CD14-positive monocyte (primary cell): ENCODE measurements around the gene CACNA1C. TPM values are rescaled to one million over a fixed set of nuclear protein-coding genes. Genes with fewer than 3 reads are reported as not detected.

Experiments
- DNase-seq, 3 donors: peaks; one replicate each; pipeline ENCODE4 v3.0.0-alpha.2; 2011 to 2022
- H2AFZ ChIP-seq: 2 replicates; pipeline ENCODE4 v1.6.0; 2012; ENCODE audit warnings: mild to moderate bottlenecking, low read depth, low read length, inconsistent platforms; ENCODE audit not compliant: insufficient read depth, poor library complexity, severe bottlenecking
- H3K27ac ChIP-seq, 2 donors: 1 replicate in 1 of 2; 2 replicates in 1 of 2; pipeline ENCODE4 v1.5.1; 2012 to 2013; ENCODE audit warnings: low read length in 2 of 2, control low read depth in 1 of 2, inconsistent platforms in 1 of 2, low read depth in 1 of 2, mild to moderate bottlenecking in 1 of 2
- H3K27me3 ChIP-seq, 2 donors: one replicate each; pipeline versions ENCODE4 v1.6.0 to v1.6.1; 2011 to 2013; ENCODE audit warnings: low read length in 2 of 2; ENCODE audit not compliant: control insufficient read depth in 2 of 2, insufficient read depth in 2 of 2
- H3K36me3 ChIP-seq, 2 donors: replicated peaks in 1 of 2; 1 replicate in 1 of 2; 2 replicates in 1 of 2; pipeline versions ENCODE4 v1.5.1 to v1.6.1; 2012 to 2013; ENCODE audit warnings: low read length in 2 of 2, control low read depth in 1 of 2, inconsistent platforms in 1 of 2, mild to moderate bottlenecking in 1 of 2; ENCODE audit not compliant: insufficient read depth in 2 of 2, control insufficient read depth in 1 of 2
- H3K4me1 ChIP-seq, 2 donors: 1 replicate in 1 of 2; 2 replicates in 1 of 2; pipeline versions ENCODE4 v1.5.1 to v1.6.1; 2012 to 2013; ENCODE audit warnings: low read length in 2 of 2, control low read depth in 1 of 2, inconsistent platforms in 1 of 2, mild to moderate bottlenecking in 1 of 2, moderate library complexity in 1 of 2; ENCODE audit not compliant: insufficient read depth in 2 of 2, control insufficient read depth in 1 of 2
- H3K4me2 ChIP-seq: replicated peaks from 2 replicates; pipeline ENCODE3; 2012; ENCODE audit warnings: low read length, moderate library complexity, mild to moderate bottlenecking; ENCODE audit not compliant: poor library complexity, severe bottlenecking; ENCODE audit errors: extremely low read depth
- H3K4me3 ChIP-seq, 3 experiments: fragments of 200-600 bp in 1 of 3; sonication (generic) in 1 of 3; replicated peaks in 1 of 3; 1 replicate in 2 of 3; 2 replicates in 1 of 3; pipeline ENCODE4 v1.5.1; 2011 to 2013; ENCODE audit warnings: low read length in 3 of 3, mild to moderate bottlenecking in 3 of 3, control low read depth in 2 of 3, low read depth in 2 of 3, inconsistent platforms in 1 of 3, moderate library complexity in 1 of 3
- H3K79me2 ChIP-seq: 2 replicates; pipeline ENCODE4 v1.6.0; 2012; ENCODE audit warnings: mild to moderate bottlenecking, control low read depth, inconsistent platforms, low read length, moderate library complexity; ENCODE audit not compliant: insufficient read depth
- H3K9ac ChIP-seq: 2 replicates; pipeline ENCODE4 v1.6.0; 2017; ENCODE audit warnings: low read length, mild to moderate bottlenecking; ENCODE audit not compliant: insufficient read depth, poor library complexity, severe bottlenecking
- H3K9me3 ChIP-seq, 2 donors: replicated peaks in 1 of 2; 1 replicate in 1 of 2; 2 replicates in 1 of 2; pipeline versions ENCODE4 v1.5.1 to v1.6.1; 2012 to 2013; ENCODE audit warnings: low read length in 2 of 2, control low read depth in 1 of 2; ENCODE audit not compliant: control insufficient read depth in 1 of 2, insufficient read depth in 1 of 2
- H4K20me1 ChIP-seq: 2 replicates; pipeline ENCODE4 v1.6.0; 2012; ENCODE audit warnings: mild to moderate bottlenecking, low read length, control low read depth, moderate library complexity; ENCODE audit not compliant: insufficient read depth
- H3K27ac Mint-ChIP-seq, 7 donors: one replicate each; pipeline ENCODE4 v1.8.0; 2020; ENCODE audit warnings: mild to moderate bottlenecking in 7 of 7, mixed read lengths in 7 of 7, moderate library complexity in 6 of 7, inconsistent platforms in 2 of 7
- H3K27me3 Mint-ChIP-seq, 3 donors: one replicate each; pipeline ENCODE4 v1.8.0; 2021 to 2022; ENCODE audit warnings: low read depth in 3 of 3, mild to moderate bottlenecking in 3 of 3, mixed read lengths in 3 of 3, moderate library complexity in 3 of 3, inconsistent platforms in 1 of 3
- H3K36me3 Mint-ChIP-seq, 2 donors: one replicate each; pipeline ENCODE4 v1.8.0; 2020; ENCODE audit warnings: mixed read lengths in 2 of 2, inconsistent platforms in 1 of 2, mild to moderate bottlenecking in 1 of 2
- H3K4me1 Mint-ChIP-seq: one replicate; pipeline ENCODE4 v1.8.0; 2020; ENCODE audit warnings: mild to moderate bottlenecking, mixed read lengths
- H3K4me3 Mint-ChIP-seq, 2 donors: one replicate each; pipeline ENCODE4 v1.8.0; 2020; ENCODE audit warnings: mild to moderate bottlenecking in 2 of 2, mixed read lengths in 2 of 2, moderate library complexity in 1 of 2
- H3K9me3 Mint-ChIP-seq, 7 donors: one replicate each; pipeline ENCODE4 v1.8.0; 2020 to 2022; ENCODE audit warnings: mixed read lengths in 7 of 7, mild to moderate bottlenecking in 6 of 7, moderate library complexity in 6 of 7, inconsistent platforms in 2 of 7
- WGBS: methylation state at CpG from one replicate; pipeline ENCODE4 v1.1.5; 2013; ENCODE audit warnings: missing lambda C conversion rate; ENCODE audit not compliant: insufficient coverage; 5-methylcytosine and 5-hydroxymethylcytosine counted together
- intact Hi-C, 2 donors: fragments of 100-400 bp; cut with micrococcal nuclease; formaldehyde crosslinking; loops; one replicate each; pipeline versions ENCODE4 v1.15.0 to v1.15.1; 2023
- polyA plus RNA-seq, 3 donors: library from polyadenylated mRNA; depleted of rRNA in 1 of 3; unstranded in 2 of 3; stranded (reverse) in 1 of 3; fragments of 300-500 nt in 2 of 3; fragments of >200 nt in 1 of 3; fragmentation: Illumina TruSeq in 2 of 3; gene quantifications; 1 replicate in 2 of 3; 2 replicates in 1 of 3; pipeline ENCODE4 v1.2.3, GENCODE V29; 2012 to 2021
- TF ChIP-seq, protein P1 (sequence below): fragments of 200-600 bp; IDR thresholded peaks from one replicate; pipeline ENCODE4 v1.8.0; 2022; ENCODE audit warnings: antibody characterized with exemption, mild to moderate bottlenecking

The CACNA1C gene
- polyA plus RNA-seq, 3 donors: not detected

DNA sequence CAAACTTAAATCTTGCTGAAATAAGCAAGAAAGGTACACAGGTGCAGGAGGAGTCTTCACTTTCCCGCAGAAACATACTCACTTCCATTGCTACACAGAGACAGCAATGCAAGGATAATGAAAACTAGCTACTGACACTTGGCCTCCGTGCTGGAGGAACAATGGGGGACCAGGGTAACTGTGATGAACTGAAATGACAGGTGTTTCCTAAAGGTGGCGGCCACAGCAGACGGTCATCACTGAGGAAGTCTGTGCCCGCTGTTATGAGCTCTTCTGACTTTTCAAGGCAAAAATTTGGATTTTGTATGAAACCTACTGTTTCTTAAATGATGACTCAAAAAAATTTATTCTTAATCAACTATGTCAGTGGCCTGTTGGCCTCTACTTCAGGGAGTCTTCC, 189.4 kb downstream of the CACNA1C start:
- no peak for DNase-seq
- Histone ChIP-seq H3K79me2 (no peaks in the 10 kb centered on the region), H3K4me3 (no peak overlapping the region), H2AFZ (no peak overlapping the region), H4K20me1 (no peaks in the 10 kb centered on the region), H3K27ac (no peak overlapping the region), H3K9me3 (no peaks in the 10 kb centered on the region), H3K9ac (no peak overlapping the region), H3K4me1 (no peaks in the 10 kb centered on the region), H3K36me3 (no peaks in the 10 kb centered on the region), H3K27me3 (no peaks in the 10 kb centered on the region), H3K4me2 (no peak overlapping the region)
- intact Hi-C loops: no loop called here
- H3K4me1 Mint-ChIP-seq: peaks cover 2% of the 10 kb centered on the region
- H3K36me3 Mint-ChIP-seq: no peaks in the 10 kb centered on the region
- H3K4me3 Mint-ChIP-seq: no peak overlapping the region
- WGBS: no CpG with 5 or more reads among the region's 5 CpGs
- H3K9me3 Mint-ChIP-seq: no peaks in the 10 kb centered on the region
- TF ChIP-seq, protein P1, sequence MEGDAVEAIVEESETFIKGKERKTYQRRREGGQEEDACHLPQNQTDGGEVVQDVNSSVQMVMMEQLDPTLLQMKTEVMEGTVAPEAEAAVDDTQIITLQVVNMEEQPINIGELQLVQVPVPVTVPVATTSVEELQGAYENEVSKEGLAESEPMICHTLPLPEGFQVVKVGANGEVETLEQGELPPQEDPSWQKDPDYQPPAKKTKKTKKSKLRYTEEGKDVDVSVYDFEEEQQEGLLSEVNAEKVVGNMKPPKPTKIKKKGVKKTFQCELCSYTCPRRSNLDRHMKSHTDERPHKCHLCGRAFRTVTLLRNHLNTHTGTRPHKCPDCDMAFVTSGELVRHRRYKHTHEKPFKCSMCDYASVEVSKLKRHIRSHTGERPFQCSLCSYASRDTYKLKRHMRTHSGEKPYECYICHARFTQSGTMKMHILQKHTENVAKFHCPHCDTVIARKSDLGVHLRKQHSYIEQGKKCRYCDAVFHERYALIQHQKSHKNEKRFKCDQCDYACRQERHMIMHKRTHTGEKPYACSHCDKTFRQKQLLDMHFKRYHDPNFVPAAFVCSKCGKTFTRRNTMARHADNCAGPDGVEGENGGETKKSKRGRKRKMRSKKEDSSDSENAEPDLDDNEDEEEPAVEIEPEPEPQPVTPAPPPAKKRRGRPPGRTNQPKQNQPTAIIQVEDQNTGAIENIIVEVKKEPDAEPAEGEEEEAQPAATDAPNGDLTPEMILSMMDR: no peak
- peaks cover 0 to 6% (median under 1%) of the 10 kb centered on the region in 3 donors for H3K27me3 Mint-ChIP-seq
- no peak overlapping the region for H3K27ac Mint-ChIP-seq

DNA sequence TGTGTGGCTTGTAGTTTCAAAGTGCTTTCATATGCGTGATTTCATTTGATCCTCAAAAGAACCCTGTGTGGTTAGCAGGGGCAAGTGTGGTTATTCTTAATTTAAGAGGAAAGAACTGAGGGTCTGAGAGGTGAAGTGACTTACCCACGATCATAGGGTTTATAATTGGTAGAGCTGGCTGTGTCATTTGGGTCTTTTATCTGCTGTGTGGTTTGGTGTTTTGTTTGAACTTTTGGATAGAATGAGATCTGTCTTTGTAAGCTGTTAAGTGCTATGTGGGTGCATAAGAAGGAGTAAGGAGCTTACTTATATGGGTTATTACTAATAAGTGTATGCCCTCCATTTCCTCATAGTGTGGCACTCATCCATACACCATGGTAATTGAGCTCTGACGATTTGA, 190.0 kb downstream of the CACNA1C start:
- H3K36me3 ChIP-seq: no peaks in the 10 kb centered on the region
- H3K9ac ChIP-seq: no peak overlapping the region
- H3K4me2 ChIP-seq: no peak overlapping the region
- no peaks in the 10 kb centered on the region for H3K9me3 Mint-ChIP-seq
- H4K20me1 ChIP-seq: no peaks in the 10 kb centered on the region
- H2AFZ ChIP-seq: no peak overlapping the region
- no peaks in the 10 kb centered on the region for H3K27me3 ChIP-seq
- TF ChIP-seq, protein P1: no peak
- peaks cover 0 to 7% (median 3%) of the 10 kb centered on the region in 3 donors for H3K27me3 Mint-ChIP-seq
- H3K4me1 ChIP-seq: no peaks in the 10 kb centered on the region
- no peaks in the 10 kb centered on the region for H3K9me3 ChIP-seq
- H3K4me3 ChIP-seq: no peak overlapping the region
- H3K36me3 Mint-ChIP-seq: no peaks in the 10 kb centered on the region
- intact Hi-C loops: no loop called here
- H3K4me3 Mint-ChIP-seq: no peak overlapping the region
- 100% methylated on average over 2 of the region's 3 CpGs for WGBS
- H3K27ac Mint-ChIP-seq: no peak overlapping the region
- no peak for DNase-seq
- peaks cover 7% of the 10 kb centered on the region for H3K4me1 Mint-ChIP-seq
- no peak overlapping the region for H3K27ac ChIP-seq
- H3K79me2 ChIP-seq: no peaks in the 10 kb centered on the region
